Gastroesophageal sphincter (tissue), 3 donors: Measurements from ENCODE around the gene ITGB5.

Experiments
- CTCF ChIP-seq, 4 experiments: fragments of 200-600 bp in 2 of 4; fragments of 450-650 bp in 2 of 4; sonication (generic) in 1 of 4; IDR thresholded peaks; one replicate each; pipeline ENCODE4 v1.5.1; 2017 to 2019; ENCODE audit warnings: antibody characterized with exemption in 4 of 4, mild to moderate bottlenecking in 2 of 4, moderate library complexity in 2 of 4
- EP300 ChIP-seq: sonication (generic); formaldehyde crosslinking; IDR thresholded peaks from one replicate; pipeline ENCODE4 v1.6.1; 2017; ENCODE audit warnings: antibody characterized with exemption, mild to moderate bottlenecking
- POLR2A ChIP-seq, 2 donors: fragments of 450-650 bp; IDR thresholded peaks; one replicate each; pipeline ENCODE4 v1.6.1; 2017; ENCODE audit warnings: antibody characterized with exemption in 2 of 2, mild to moderate bottlenecking in 2 of 2, moderate library complexity in 1 of 2
- POLR2AphosphoS5 ChIP-seq: sonication (generic); formaldehyde crosslinking; IDR thresholded peaks from one replicate; pipeline ENCODE4 v1.6.1; 2017; ENCODE audit warnings: antibody characterized with exemption

- TF ChIP-seq EP300 (no peak), CTCF (IDR thresholded peaks at IDR 0.05) (no peak), POLR2AphosphoS5 (no peak), POLR2A (IDR thresholded peaks at IDR 0.05) (no peak)
Observed at GRCh38 chr3:124811436-124811835, 75.7 kb downstream of the ITGB5 start.
